ENCODE measurements around the gene RALGPS2. TPM values are rescaled to one million over a fixed set of nuclear protein-coding genes. Genes with fewer than 3 reads are reported as not detected.
A peak's percentile ranks its signal among the peaks of the same experiment; 100 is the strongest.

RALGPS2 gene
- total RNA-seq = 10 to 100 TPM; 11.2 to 17.5 (median 12.4) TPM
- 18.8 TPM for total RNA-seq (2013)
- total RNA-seq = 2.5 to 41.9 (median 19.9) reads per million in 29 experiments

DNA sequence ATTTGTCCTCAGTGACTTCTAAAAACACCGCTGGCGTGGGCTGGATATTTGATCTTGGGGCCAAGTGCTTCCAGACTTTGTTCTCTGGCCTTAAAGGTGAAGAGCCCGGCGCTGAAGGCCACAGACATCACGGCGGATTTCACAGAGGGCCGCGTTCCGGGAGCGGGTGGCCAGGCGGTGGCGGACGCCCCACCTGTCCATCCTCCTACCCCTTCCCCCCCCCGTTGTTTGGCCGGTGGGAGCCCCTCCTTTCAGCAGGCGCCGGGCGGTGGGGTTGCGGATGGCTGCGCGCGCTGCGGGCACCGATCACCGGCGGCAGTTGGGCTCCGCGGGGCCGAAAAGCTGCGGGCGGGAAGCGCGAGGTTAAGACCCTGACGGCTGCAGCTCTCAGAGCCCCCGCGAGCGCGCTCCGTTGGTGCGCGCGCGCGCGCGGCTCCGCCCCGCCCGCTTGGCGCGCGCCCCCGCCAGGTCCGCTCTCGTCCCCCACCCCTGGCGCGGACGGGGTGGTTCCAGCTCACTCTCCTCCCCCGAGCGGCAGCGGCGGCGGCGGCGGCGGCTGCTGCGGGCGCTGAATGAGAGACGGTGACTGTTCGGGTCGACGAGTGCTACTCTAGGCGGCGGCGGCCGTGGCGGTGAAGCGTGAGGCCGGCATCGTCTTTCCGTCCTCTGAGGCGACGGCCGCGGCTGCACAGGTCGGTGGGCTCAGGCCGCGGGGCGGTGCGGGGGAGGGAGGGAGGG lies at the start of gene RALGPS2:
Gene RALGPS2 (plus strand): TSS at position 517 of the 738 bp plus-strand sequence. CDS start 51,521 bp downstream, outside the sequence.
- ATAC-seq (replicated peaks in 1 of 4) (peak; percentile 78 to 84 (median 82)), DNase-seq (peak; percentile 22 to 80 (median 57))
- Mint-ChIP-seq H3K36me3 (no peaks in the 10 kb centered on the region), H3K9me3 (no peaks in the 10 kb centered on the region), H3K4me3 (peak within 1 kb of the TSS; percentile 79 to 89 (median 88)), H3K27me3 (peaks cover 0 to 21% of the 10 kb centered on the region in 2 donors), H3K27ac (peak within 1 kb of the TSS; percentile 85 to 89), H3K4me1 (peaks cover 25 to 27% (median 27%) of the 10 kb centered on the region in 3 donors)
- H3K9me3 ChIP-seq = no peaks in the 10 kb centered on the region
- ChIA-PET POLR2A (interaction anchor here in 1 of 2 donors (0.6 kb wide), 1 partner anchor 62 kb away, joined by 4 read pairs; no protein-coding TSS in a partner anchor), CTCF (interaction anchor here in 1 of 2 donors (0.6 kb wide), 1 partner anchor 489 kb away, joined by 4 read pairs; no protein-coding TSS in a partner anchor)
- H3K4me1 ChIP-seq (ENCODE audit: control insufficient read depth in 1 of 2, extremely low read depth in 1 of 2, insufficient read depth in 2 of 2, low read length in 2 of 2) = peaks cover 7 to 9% of the 10 kb centered on the region in 2 experiments
- H3K27me3 ChIP-seq (replicated peaks in 1 of 2; ENCODE audit: control insufficient read depth in 2 of 2, extremely low read depth in 1 of 2, insufficient read depth in 2 of 2, low read length in 1 of 2) = peaks cover 0 to 8% of the 10 kb centered on the region in 2 experiments
- no peaks in the 10 kb centered on the region for H3K36me3 ChIP-seq (ENCODE audit: control insufficient read depth in 2 of 2, extremely low read depth in 1 of 2, insufficient read depth in 1 of 2, low read length in 1 of 2)
- 3% methylated on average over 67 of the region's 90 CpGs for WGBS (ENCODE audit: insufficient coverage)
- H3K27ac ChIP-seq (ENCODE audit: low read length) = peak within 1 kb of the TSS; percentile 52
- peak within 1 kb of the TSS; percentile 75 to 86 for H3K4me3 ChIP-seq (ENCODE audit: control insufficient read depth in 1 of 2, extremely low read depth in 1 of 2, low read length in 1 of 2)

DNA sequence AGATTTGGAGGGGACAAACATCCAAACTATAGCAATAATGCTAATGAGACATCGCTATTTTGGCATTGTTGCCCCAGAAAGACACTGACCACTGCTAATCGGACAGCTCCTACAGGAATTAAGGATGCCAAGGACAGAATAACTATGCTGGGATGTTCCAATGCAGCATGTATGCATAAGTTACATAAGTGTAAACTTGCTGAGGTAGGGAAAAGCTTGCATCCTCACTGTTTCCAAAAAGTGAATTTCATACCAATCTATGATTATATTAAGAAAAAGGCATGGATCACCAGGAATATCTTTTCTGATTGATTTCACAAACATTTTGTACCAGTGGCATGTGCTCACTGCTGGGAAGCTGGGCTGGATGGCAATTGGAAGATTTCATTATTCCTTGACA lies 45.8 kb upstream of the RALGPS2 start:
- H3K9me3 ChIP-seq = no peaks in the 10 kb centered on the region
- Mint-ChIP-seq H3K4me1 (no peaks in the 10 kb centered on the region), H3K27me3 (peaks cover 0 to 4% of the 10 kb centered on the region in 2 donors), H3K4me3 (no peak overlapping the region), H3K27ac (no peak overlapping the region), H3K9me3 (no peaks in the 10 kb centered on the region), H3K36me3 (no peaks in the 10 kb centered on the region)
- H3K27me3 ChIP-seq (replicated peaks in 1 of 2; ENCODE audit: control insufficient read depth in 2 of 2, extremely low read depth in 1 of 2, insufficient read depth in 2 of 2, low read length in 1 of 2) = peaks cover 0 to 2% of the 10 kb centered on the region in 2 experiments
- no peak overlapping the region for H3K27ac ChIP-seq (ENCODE audit: low read length)
- ATAC-seq (replicated peaks in 1 of 4) (no peak), DNase-seq (no peak)
- 48% methylated on average over 2 of the region's 2 CpGs for WGBS (ENCODE audit: insufficient coverage)
- ChIA-PET POLR2A (no interaction called here), CTCF (no interaction called here)
- no peaks in the 10 kb centered on the region for H3K36me3 ChIP-seq (ENCODE audit: control insufficient read depth in 2 of 2, extremely low read depth in 1 of 2, insufficient read depth in 1 of 2, low read length in 1 of 2)
- H3K4me3 ChIP-seq (ENCODE audit: control insufficient read depth in 1 of 2, extremely low read depth in 1 of 2, low read length in 1 of 2) = no peak overlapping the region
- no peaks in the 10 kb centered on the region for H3K4me1 ChIP-seq (ENCODE audit: control insufficient read depth in 1 of 2, extremely low read depth in 1 of 2, insufficient read depth in 2 of 2, low read length in 2 of 2)

DNA sequence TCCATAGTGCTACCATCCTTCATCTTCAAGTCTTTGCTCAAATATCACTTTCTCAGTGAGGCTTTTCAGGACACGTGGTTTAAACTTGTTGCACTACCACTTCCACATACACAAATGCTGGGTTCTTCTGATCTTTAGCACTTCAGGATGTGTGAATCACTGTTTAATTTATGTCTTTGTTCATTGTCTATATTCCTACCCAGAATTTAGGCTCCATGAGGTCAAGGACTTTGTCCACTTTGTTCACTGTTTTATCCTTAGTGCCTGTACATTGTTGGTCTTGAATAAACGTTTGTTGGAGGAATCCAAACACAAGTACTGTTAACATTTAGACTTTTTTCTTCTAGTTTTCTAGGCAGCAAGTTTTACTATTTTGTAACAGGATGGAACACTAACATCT lies 42.6 kb upstream of the RALGPS2 start:
- no peak for ATAC-seq (replicated peaks in 1 of 4)
- no peaks in the 10 kb centered on the region for H3K9me3 Mint-ChIP-seq
- no peak overlapping the region for H3K27ac Mint-ChIP-seq
- WGBS (ENCODE audit: insufficient coverage) = no CpG with 5 or more reads among the region's 2 CpGs
- H3K4me1 Mint-ChIP-seq = no peaks in the 10 kb centered on the region
- peaks cover 2 to 4% of the 10 kb centered on the region in 2 donors for H3K27me3 Mint-ChIP-seq
- no peaks in the 10 kb centered on the region for H3K4me1 ChIP-seq (ENCODE audit: control insufficient read depth in 1 of 2, extremely low read depth in 1 of 2, insufficient read depth in 2 of 2, low read length in 2 of 2)
- ChIA-PET CTCF (interaction anchor here in 1 of 2 donors (0.6 kb wide), 1 partner anchor 44 kb away, joined by 3 read pairs; no protein-coding TSS in a partner anchor), POLR2A (no interaction called here)
- no peaks in the 10 kb centered on the region for H3K9me3 ChIP-seq
- DNase-seq = no peak
- H3K36me3 Mint-ChIP-seq = no peaks in the 10 kb centered on the region
- peaks cover 0 to 2% of the 10 kb centered on the region in 2 experiments for H3K27me3 ChIP-seq (replicated peaks in 1 of 2; ENCODE audit: control insufficient read depth in 2 of 2, extremely low read depth in 1 of 2, insufficient read depth in 2 of 2, low read length in 1 of 2)
- no peak overlapping the region for H3K4me3 ChIP-seq (ENCODE audit: control insufficient read depth in 1 of 2, extremely low read depth in 1 of 2, low read length in 1 of 2)
- H3K36me3 ChIP-seq (ENCODE audit: control insufficient read depth in 2 of 2, extremely low read depth in 1 of 2, insufficient read depth in 1 of 2, low read length in 1 of 2) = no peaks in the 10 kb centered on the region
- H3K4me3 Mint-ChIP-seq = no peak overlapping the region
- no peak overlapping the region for H3K27ac ChIP-seq (ENCODE audit: low read length)

GRCh38 chr1:178682886-178683285 lies 42.2 kb upstream of the RALGPS2 start:
- CTCF ChIA-PET = interaction anchor here in 1 of 2 donors (0.6 kb wide), 1 partner anchor 43 kb away, joined by 3 read pairs; no protein-coding TSS in a partner anchor
- H3K9me3 ChIP-seq = no peaks in the 10 kb centered on the region
- POLR2A ChIA-PET = no interaction called here
- H3K4me1 ChIP-seq (ENCODE audit: control insufficient read depth in 1 of 2, extremely low read depth in 1 of 2, insufficient read depth in 2 of 2, low read length in 2 of 2) = no peaks in the 10 kb centered on the region
- H3K4me3 ChIP-seq (ENCODE audit: control insufficient read depth in 1 of 2, extremely low read depth in 1 of 2, low read length in 1 of 2) = no peak overlapping the region
- H3K4me3 Mint-ChIP-seq = no peak overlapping the region
- H3K4me1 Mint-ChIP-seq = no peaks in the 10 kb centered on the region
- H3K27ac Mint-ChIP-seq = no peak overlapping the region
- ATAC-seq (replicated peaks in 1 of 4) (no peak), DNase-seq (no peak)
- no peaks in the 10 kb centered on the region for H3K36me3 ChIP-seq (ENCODE audit: control insufficient read depth in 2 of 2, extremely low read depth in 1 of 2, insufficient read depth in 1 of 2, low read length in 1 of 2)
- peaks cover 0 to 2% of the 10 kb centered on the region in 2 experiments for H3K27me3 ChIP-seq (replicated peaks in 1 of 2; ENCODE audit: control insufficient read depth in 2 of 2, extremely low read depth in 1 of 2, insufficient read depth in 2 of 2, low read length in 1 of 2)
- no peak overlapping the region for H3K27ac ChIP-seq (ENCODE audit: low read length)
- no CpG with 5 or more reads among the region's 2 CpGs for WGBS (ENCODE audit: insufficient coverage)
- no peaks in the 10 kb centered on the region for H3K9me3 Mint-ChIP-seq
- no peaks in the 10 kb centered on the region for H3K36me3 Mint-ChIP-seq
- peaks cover 2 to 4% of the 10 kb centered on the region in 2 donors for H3K27me3 Mint-ChIP-seq

- no peaks in the 10 kb centered on the region for H3K4me1 Mint-ChIP-seq
- Histone ChIP-seq H3K4me3 (ENCODE audit: control insufficient read depth in 1 of 2, extremely low read depth in 1 of 2, low read length in 1 of 2) (no peak overlapping the region), H3K27ac (ENCODE audit: low read length) (no peak overlapping the region), H3K9me3 (no peaks in the 10 kb centered on the region), H3K27me3 (replicated peaks in 1 of 2; ENCODE audit: control insufficient read depth in 2 of 2, extremely low read depth in 1 of 2, insufficient read depth in 2 of 2, low read length in 1 of 2) (peaks cover 0 to 2% of the 10 kb centered on the region in 2 experiments), H3K4me1 (ENCODE audit: control insufficient read depth in 1 of 2, extremely low read depth in 1 of 2, insufficient read depth in 2 of 2, low read length in 2 of 2) (no peaks in the 10 kb centered on the region), H3K36me3 (ENCODE audit: control insufficient read depth in 2 of 2, extremely low read depth in 1 of 2, insufficient read depth in 1 of 2, low read length in 1 of 2) (no peaks in the 10 kb centered on the region)
- H3K27ac Mint-ChIP-seq = no peak overlapping the region
- ATAC-seq (replicated peaks in 1 of 4) (no peak), DNase-seq (no peak)
- ChIA-PET CTCF (no interaction called here), POLR2A (no interaction called here)
- no peaks in the 10 kb centered on the region for H3K36me3 Mint-ChIP-seq
- no peaks in the 10 kb centered on the region for H3K9me3 Mint-ChIP-seq
- WGBS (ENCODE audit: insufficient coverage) = 60% methylated on average over 1 of the region's 2 CpGs
- H3K4me3 Mint-ChIP-seq = no peak overlapping the region
- peaks cover 2 to 4% of the 10 kb centered on the region in 2 donors for H3K27me3 Mint-ChIP-seq
Observed at GRCh38 chr1:178683291-178683690, 41.8 kb upstream of the RALGPS2 start.

- WGBS (ENCODE audit: insufficient coverage) = 100% methylated on average over 2 of the region's 5 CpGs
- peaks cover 2 to 4% of the 10 kb centered on the region in 2 donors for H3K27me3 Mint-ChIP-seq
- no peaks in the 10 kb centered on the region for H3K4me1 ChIP-seq (ENCODE audit: control insufficient read depth in 1 of 2, extremely low read depth in 1 of 2, insufficient read depth in 2 of 2, low read length in 2 of 2)
- no peak overlapping the region for H3K4me3 ChIP-seq (ENCODE audit: control insufficient read depth in 1 of 2, extremely low read depth in 1 of 2, low read length in 1 of 2)
- no peak overlapping the region for H3K4me3 Mint-ChIP-seq
- ATAC-seq (replicated peaks in 1 of 4) (no peak), DNase-seq (no peak)
- no peaks in the 10 kb centered on the region for H3K9me3 Mint-ChIP-seq
- no peaks in the 10 kb centered on the region for H3K4me1 Mint-ChIP-seq
- CTCF ChIA-PET = interaction anchor here in 1 of 2 donors (0.8 kb wide), 1 partner anchor 112 kb away, joined by 6 read pairs; no protein-coding TSS in a partner anchor
- no peaks in the 10 kb centered on the region for H3K36me3 ChIP-seq (ENCODE audit: control insufficient read depth in 2 of 2, extremely low read depth in 1 of 2, insufficient read depth in 1 of 2, low read length in 1 of 2)
- POLR2A ChIA-PET = no interaction called here
- no peaks in the 10 kb centered on the region for H3K36me3 Mint-ChIP-seq
- H3K27ac ChIP-seq (ENCODE audit: low read length) = no peak overlapping the region
- H3K27ac Mint-ChIP-seq = no peak overlapping the region
- H3K9me3 ChIP-seq = no peaks in the 10 kb centered on the region
- H3K27me3 ChIP-seq (replicated peaks in 1 of 2; ENCODE audit: control insufficient read depth in 2 of 2, extremely low read depth in 1 of 2, insufficient read depth in 2 of 2, low read length in 1 of 2) = peaks cover 0 to 2% of the 10 kb centered on the region in 2 experiments
Observed at GRCh38 chr1:178684111-178684510, 40.9 kb upstream of the RALGPS2 start.

All from T-cell (primary cell).